GM10266 (cell line): ENCODE measurements around the gene KRTAP5-7.
"Not testable (repeated sequence)": the region's sequence is repeated elsewhere in the genome, so short reads cannot be mapped to it uniquely, and the experiment has no call there.

ENCODE experiments used
- DNase-seq: peaks from one replicate; pipeline ENCODE4 v3.0.0; 2012; ENCODE audit errors: extremely low spot score
- CTCF ChIP-seq: IDR thresholded peaks from 2 replicates; pipeline ENCODE4 v1.5.1; 2012; ENCODE audit warnings: mild to moderate bottlenecking, low read depth; ENCODE audit not compliant: control insufficient read depth, insufficient read depth; ENCODE audit errors: missing control alignments

Gene KRTAP5-7

GRCh38 chr11:71526796-71527575, at the start of gene KRTAP5-7:
TSS of gene KRTAP5-7 (plus strand) at chr11:71527267. CDS start at chr11:71527301, 34 bp downstream.
- DNase-seq = not testable (repeated sequence)

- no peak for TF ChIP-seq CTCF
- no peak for DNase-seq
Measured at GRCh38 chr11:71477641-71478527, 49.2 kb upstream of the KRTAP5-7 start.

- no peak for DNase-seq
- no peak for TF ChIP-seq CTCF
Measured at GRCh38 chr11:71478528-71478840, 48.6 kb upstream of the KRTAP5-7 start.

- TF ChIP-seq CTCF = no peak
- DNase-seq = no peak
Measured at GRCh38 chr11:71481101-71481960, 45.7 kb upstream of the KRTAP5-7 start.

GRCh38 chr11:71482216-71482615, 44.9 kb upstream of the KRTAP5-7 start:
- TF ChIP-seq CTCF = no peak
- DNase-seq = no peak

GRCh38 chr11:71482746-71483364, 44.2 kb upstream of the KRTAP5-7 start:
- TF ChIP-seq CTCF = no peak

GRCh38 chr11:71483692-71484091, 43.4 kb upstream of the KRTAP5-7 start:
- TF ChIP-seq CTCF = no peak
- no peak for DNase-seq

More at GRCh38 chr11:71482746-71483364, 44.2 kb upstream of the KRTAP5-7 start:
- no peak for DNase-seq
